ENCODE measurements around the gene PNMT. TPM values are rescaled to one million over a fixed set of nuclear protein-coding genes. Genes with fewer than 3 reads are reported as not detected.

Gene PNMT
- polyA plus RNA-seq, 1 donor from 2014 or later: 1.5 TPM

- no peak overlapping the region for H3K27ac ChIP-seq (ENCODE audit: low read length)
- no peaks in the 10 kb centered on the region for H3K79me2 ChIP-seq (replicated peaks; ENCODE audit: insufficient read depth, low read length)
- H3K36me3 ChIP-seq (ENCODE audit: insufficient read depth, low read length): no peaks in the 10 kb centered on the region
- no peaks in the 10 kb centered on the region for H4K20me1 ChIP-seq (ENCODE audit: insufficient read depth)
- no peaks in the 10 kb centered on the region for H3K9me3 ChIP-seq (ENCODE audit: low read length)
- no peak overlapping the region for H3K9ac ChIP-seq (ENCODE audit: low read length)
- no peak overlapping the region for H2AFZ ChIP-seq (ENCODE audit: low read depth, low read length)
- H3K9me2 ChIP-seq (ENCODE audit: insufficient read depth, low read length): no peaks in the 10 kb centered on the region
- TF ChIP-seq RAD21 (conservative IDR thresholded peaks at IDR 0.05) (peak; percentile 80), MXI1 (conservative IDR thresholded peaks at IDR 0.05; ENCODE audit: poor library complexity, severe bottlenecking) (no peak), EZH2 (IDR thresholded peaks at IDR 0.05; ENCODE audit: borderline replicate concordance, insufficient read depth, low read length, poor library complexity, severe bottlenecking) (no peak), EP300 (conservative IDR thresholded peaks at IDR 0.05; ENCODE audit: poor library complexity, severe bottlenecking) (no peak), REST (IDR thresholded peaks at IDR 0.05; ENCODE audit: borderline replicate concordance) (no peak), CTCF (IDR thresholded peaks at IDR 0.05; ENCODE audit: poor library complexity, severe bottlenecking) (peak; percentile 88), SMC3 (conservative IDR thresholded peaks at IDR 0.05; ENCODE audit: poor library complexity) (peak; percentile 77), TAF1 (IDR thresholded peaks at IDR 0.05; ENCODE audit: low read depth) (no peak), POLR2AphosphoS5 (IDR thresholded peaks at IDR 0.05) (no peak)
- no peak overlapping the region for H3K4me3 ChIP-seq (ENCODE audit: low read length)
- H3K27me3 ChIP-seq (ENCODE audit: insufficient read depth, low read depth, low read length): peaks cover 57% of the 10 kb centered on the region
- H3K4me2 ChIP-seq (ENCODE audit: low read length): no peak overlapping the region
- H3F3A ChIP-seq (ENCODE audit: insufficient read depth, low read length, poor library complexity, severe bottlenecking): no peaks in the 10 kb centered on the region
Measured at GRCh38 chr17:39623356-39623950, 44.8 kb upstream of the PNMT start.

- no peaks in the 10 kb centered on the region for H3F3A ChIP-seq (ENCODE audit: insufficient read depth, low read length, poor library complexity, severe bottlenecking)
- H3K36me3 ChIP-seq (ENCODE audit: insufficient read depth, low read length): no peaks in the 10 kb centered on the region
- no peaks in the 10 kb centered on the region for H3K9me3 ChIP-seq (ENCODE audit: low read length)
- H3K4me2 ChIP-seq (ENCODE audit: low read length): no peak overlapping the region
- no peaks in the 10 kb centered on the region for H3K9me2 ChIP-seq (ENCODE audit: insufficient read depth, low read length)
- H4K20me1 ChIP-seq (ENCODE audit: insufficient read depth): no peaks in the 10 kb centered on the region
- H3K4me3 ChIP-seq (ENCODE audit: low read length): no peak overlapping the region
- H3K79me2 ChIP-seq (replicated peaks; ENCODE audit: insufficient read depth, low read length): no peaks in the 10 kb centered on the region
- H3K27me3 ChIP-seq (ENCODE audit: insufficient read depth, low read depth, low read length): peaks cover 56% of the 10 kb centered on the region
- no peak overlapping the region for H3K9ac ChIP-seq (ENCODE audit: low read length)
- TF ChIP-seq POLR2AphosphoS5 (IDR thresholded peaks at IDR 0.05): no peak
- TF ChIP-seq RAD21 (conservative IDR thresholded peaks at IDR 0.05): no peak
- no peak for TF ChIP-seq EZH2 (IDR thresholded peaks at IDR 0.05; ENCODE audit: borderline replicate concordance, insufficient read depth, low read length, poor library complexity, severe bottlenecking)
- TF ChIP-seq TAF1 (IDR thresholded peaks at IDR 0.05; ENCODE audit: low read depth): no peak
- TF ChIP-seq CTCF (IDR thresholded peaks at IDR 0.05; ENCODE audit: poor library complexity, severe bottlenecking): no peak
- TF ChIP-seq EP300 (conservative IDR thresholded peaks at IDR 0.05; ENCODE audit: poor library complexity, severe bottlenecking): no peak
- no peak overlapping the region for H3K27ac ChIP-seq (ENCODE audit: low read length)
- no peak overlapping the region for H2AFZ ChIP-seq (ENCODE audit: low read depth, low read length)
Measured at GRCh38 chr17:39624313-39624712, 43.9 kb upstream of the PNMT start.

All from neural cell (in vitro differentiated cells).